NCI-H510A (cell line): Measurements from ENCODE around the gene TJP3.

Source experiments
- DNase-seq: peaks from one replicate; lab custom pipeline; 2025; lab: John Stamatoyannopoulos, UW

The TJP3 gene

GRCh38 chr19:3768015-3768747, 60.0 kb downstream of the TJP3 start:
- DNase-seq = no peak

- DNase-seq = no peak
Measured at GRCh38 chr19:3768748-3769099, 60.5 kb downstream of the TJP3 start.

GRCh38 chr19:3769494-3769893, 61.3 kb downstream of the TJP3 start:
- DNase-seq = no peak

GRCh38 chr19:3770136-3770999, 62.2 kb downstream of the TJP3 start:
- no peak for DNase-seq

GRCh38 chr19:3771000-3771905, 63.1 kb downstream of the TJP3 start:
- DNase-seq = no peak

- no peak for DNase-seq
Measured at GRCh38 chr19:3771906-3772455, 63.8 kb downstream of the TJP3 start, which contains the start of gene RAX2. TSS of gene RAX2 (minus strand) at chr19:3772228. CDS start at chr19:3771742, 486 bp downstream.

GRCh38 chr19:3773814-3774515, 65.8 kb downstream of the TJP3 start:
- DNase-seq = no peak

GRCh38 chr19:3774621-3775373, 66.6 kb downstream of the TJP3 start:
- no peak for DNase-seq

- DNase-seq = no peak
Measured at GRCh38 chr19:3775374-3775711, 67.2 kb downstream of the TJP3 start.

GRCh38 chr19:3775831-3776230, 67.6 kb downstream of the TJP3 start:
- DNase-seq = no peak

- no peak for DNase-seq
Measured at GRCh38 chr19:3776479-3777040, 68.4 kb downstream of the TJP3 start.

- DNase-seq = no peak
Measured at GRCh38 chr19:3778104-3778867, 70.1 kb downstream of the TJP3 start.

- no peak for DNase-seq
Measured at GRCh38 chr19:3778899-3779723, 70.9 kb downstream of the TJP3 start.

GRCh38 chr19:3780786-3781304, 72.7 kb downstream of the TJP3 start:
- DNase-seq = no peak

GRCh38 chr19:3781603-3782002, 73.4 kb downstream of the TJP3 start:
- no peak for DNase-seq

- DNase-seq = no peak
Measured at GRCh38 chr19:3782330-3782729, 74.1 kb downstream of the TJP3 start.

- no peak for DNase-seq
Measured at GRCh38 chr19:3782903-3783302, 74.7 kb downstream of the TJP3 start.
